Astrocyte (in vitro differentiated cells and primary cell): ENCODE measurements around the gene THPO.

ENCODE experiments used
- CTCF ChIP-seq: IDR thresholded peaks from 2 replicates; pipeline ENCODE4 v1.5.1; 2011; ENCODE audit warnings: low read depth, mild to moderate bottlenecking, inconsistent platforms, low read length, moderate library complexity; ENCODE audit not compliant: insufficient read depth
- EZH2 ChIP-seq: IDR thresholded peaks from 2 replicates; pipeline ENCODE4 v1.6.1; 2012; ENCODE audit warnings: mild to moderate bottlenecking, low read length, inconsistent platforms; ENCODE audit not compliant: insufficient read depth

- TF ChIP-seq CTCF = no peak
- no peak for TF ChIP-seq EZH2
Observed at GRCh38 chr3:184352149-184352785, 25.7 kb downstream of the THPO start.
